Bronchial epithelial cell (primary cell): ENCODE data around the gene ELK4. TPM values are rescaled to one million over a fixed set of nuclear protein-coding genes. Genes with fewer than 3 reads are reported as not detected.

Experiments used
- DNase-seq: peaks from one replicate; pipeline ENCODE4 v3.0.0-alpha.2; 2010; ENCODE audit warnings: low read depth
- FAIRE-seq: peaks from 2 replicates; lab custom pipeline; 2011; peaks lifted over from hg19 to GRCh38; lab: Jason Lieb, UNC
- H3K27me3 ChIP-seq: 2 replicates; pipeline ENCODE4 v1.5.1; 2011; ENCODE audit warnings: low read length; ENCODE audit not compliant: control insufficient read depth, insufficient read depth
- H3K36me3 ChIP-seq: 2 replicates; pipeline ENCODE4 v1.5.1; 2011; ENCODE audit warnings: low read length; ENCODE audit not compliant: control insufficient read depth, insufficient read depth
- H3K4me3 ChIP-seq: 2 replicates; pipeline ENCODE4 v1.5.1; 2011; ENCODE audit warnings: mild to moderate bottlenecking, low read depth, low read length, control low read depth
- total RNA-seq: library from RNA; depleted of rRNA; stranded (reverse); fragments of >200 nt; gene quantifications from 2 replicates; pipeline ENCODE4 v1.2.1, GENCODE V29; 2014
- TF ChIP-seq, protein P1 (sequence below): IDR thresholded peaks from 2 replicates; pipeline ENCODE4 v1.5.1; 2011; ENCODE audit warnings: mild to moderate bottlenecking, moderate library complexity, low read length, control low read depth, inconsistent platforms; ENCODE audit not compliant: insufficient read depth, severe bottlenecking

The ELK4 gene
- total RNA-seq, 1 donor from 2014 or later, result 10.8 TPM

DNA sequence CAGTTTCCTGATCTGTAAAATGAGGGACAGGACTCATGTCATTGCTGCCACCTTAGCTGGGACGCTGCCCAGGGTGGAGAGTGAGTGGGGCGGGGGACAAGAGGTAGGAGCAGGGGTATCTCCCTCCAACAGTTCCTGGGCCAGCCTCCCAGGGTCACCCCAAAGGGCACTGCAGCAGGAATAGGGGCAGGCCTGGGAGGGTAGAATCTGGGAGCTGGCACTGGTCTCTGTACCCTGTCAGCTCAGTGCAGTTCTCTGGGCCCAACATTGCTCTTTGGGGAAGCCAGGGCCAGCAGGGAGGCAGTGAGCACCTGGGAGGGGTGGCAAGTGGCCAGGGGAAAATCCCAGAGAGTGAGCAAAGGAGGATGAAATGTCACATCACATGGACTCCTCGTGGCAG, 55.8 kb downstream of the ELK4 start:
- no peak for DNase-seq
- peaks cover 33% of the 10 kb centered on the region for H3K27me3 ChIP-seq
- H3K36me3 ChIP-seq, result no peaks in the 10 kb centered on the region
- H3K4me3 ChIP-seq, result no peak overlapping the region
- no peak for FAIRE-seq
- TF ChIP-seq, protein P1, sequence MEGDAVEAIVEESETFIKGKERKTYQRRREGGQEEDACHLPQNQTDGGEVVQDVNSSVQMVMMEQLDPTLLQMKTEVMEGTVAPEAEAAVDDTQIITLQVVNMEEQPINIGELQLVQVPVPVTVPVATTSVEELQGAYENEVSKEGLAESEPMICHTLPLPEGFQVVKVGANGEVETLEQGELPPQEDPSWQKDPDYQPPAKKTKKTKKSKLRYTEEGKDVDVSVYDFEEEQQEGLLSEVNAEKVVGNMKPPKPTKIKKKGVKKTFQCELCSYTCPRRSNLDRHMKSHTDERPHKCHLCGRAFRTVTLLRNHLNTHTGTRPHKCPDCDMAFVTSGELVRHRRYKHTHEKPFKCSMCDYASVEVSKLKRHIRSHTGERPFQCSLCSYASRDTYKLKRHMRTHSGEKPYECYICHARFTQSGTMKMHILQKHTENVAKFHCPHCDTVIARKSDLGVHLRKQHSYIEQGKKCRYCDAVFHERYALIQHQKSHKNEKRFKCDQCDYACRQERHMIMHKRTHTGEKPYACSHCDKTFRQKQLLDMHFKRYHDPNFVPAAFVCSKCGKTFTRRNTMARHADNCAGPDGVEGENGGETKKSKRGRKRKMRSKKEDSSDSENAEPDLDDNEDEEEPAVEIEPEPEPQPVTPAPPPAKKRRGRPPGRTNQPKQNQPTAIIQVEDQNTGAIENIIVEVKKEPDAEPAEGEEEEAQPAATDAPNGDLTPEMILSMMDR, result no peak

DNA sequence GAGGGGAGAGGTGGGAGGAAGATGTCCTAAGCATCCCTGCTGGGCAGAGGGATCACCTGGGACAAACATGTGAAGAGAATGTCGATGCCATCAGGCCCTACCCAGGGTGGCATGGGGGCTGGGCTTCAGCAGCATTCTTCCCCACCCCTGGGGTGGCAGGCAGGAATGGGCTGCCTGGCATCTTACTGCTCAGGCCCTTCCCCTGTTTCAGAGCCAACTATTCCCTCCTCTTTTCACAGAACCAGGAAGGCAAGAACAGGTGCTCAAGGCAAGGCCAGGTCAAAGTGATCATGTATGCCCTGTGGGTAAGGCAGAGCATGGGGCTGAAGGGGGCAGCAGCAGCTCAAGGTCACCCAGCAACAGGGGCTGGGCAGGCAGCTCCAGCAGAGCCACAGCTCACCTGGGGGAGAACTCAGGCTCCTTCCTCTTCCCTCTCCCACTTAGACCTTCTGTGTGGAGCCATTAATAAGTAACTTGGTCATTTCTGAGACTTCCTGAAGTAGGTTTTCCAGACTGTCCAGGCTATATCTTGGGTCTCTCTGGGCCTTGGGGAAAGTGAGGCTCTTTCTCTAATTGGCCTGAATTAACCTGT, 56.4 kb downstream of the ELK4 start:
- Histone ChIP-seq H3K4me3 (no peak overlapping the region), H3K36me3 (no peaks in the 10 kb centered on the region), H3K27me3 (peaks cover 35% of the 10 kb centered on the region)
- TF ChIP-seq, protein P1, result no peak
- DNase-seq (no peak), FAIRE-seq (no peak)

DNA sequence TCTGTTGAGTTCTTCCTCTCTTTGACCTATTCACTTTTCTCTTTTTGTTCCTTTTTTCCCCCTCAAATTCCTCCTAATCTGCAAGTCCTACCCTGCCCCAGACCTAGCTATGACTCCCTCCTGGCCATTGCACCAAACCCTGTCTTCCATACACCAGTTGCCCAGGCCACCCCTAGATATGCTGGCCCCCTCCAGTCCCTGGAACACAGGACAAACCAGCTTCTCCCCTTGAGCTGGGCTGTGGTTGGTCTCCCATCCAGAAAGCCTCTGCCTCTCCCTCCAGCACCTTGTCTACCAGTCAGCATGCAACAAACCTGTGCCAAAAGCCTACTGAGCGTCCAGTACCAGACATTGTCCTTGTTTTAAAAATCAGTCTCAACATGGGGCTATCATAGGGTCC, 59.4 kb downstream of the ELK4 start:
- Histone ChIP-seq H3K27me3 (peaks cover 49% of the 10 kb centered on the region), H3K36me3 (no peaks in the 10 kb centered on the region), H3K4me3 (no peak overlapping the region)
- FAIRE-seq, result no peak
- no peak for DNase-seq
- TF ChIP-seq, protein P1, result no peak

DNA sequence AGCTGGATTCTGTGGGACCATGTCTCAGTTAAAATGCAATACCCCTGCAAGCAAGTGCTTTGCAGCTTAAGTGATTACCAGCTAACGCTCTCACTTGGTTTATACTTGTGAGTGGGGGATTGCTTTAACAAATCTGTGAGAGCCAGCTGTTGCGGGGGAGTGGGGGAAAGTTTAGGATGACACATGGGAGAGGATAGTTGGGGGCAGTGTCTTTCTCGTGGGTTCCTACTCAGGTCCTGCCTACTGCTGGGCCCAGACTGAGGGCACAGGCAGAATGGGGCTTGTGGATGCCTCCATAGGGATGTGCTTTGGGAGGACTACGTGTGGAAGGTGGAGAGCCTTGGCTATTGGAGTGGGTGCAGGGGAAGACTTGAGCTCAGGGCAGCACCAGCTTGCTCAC, 60.1 kb downstream of the ELK4 start:
- Histone ChIP-seq H3K36me3 (no peaks in the 10 kb centered on the region), H3K27me3 (peaks cover 54% of the 10 kb centered on the region), H3K4me3 (no peak overlapping the region)
- DNase-seq, result no peak
- no peak for FAIRE-seq
- TF ChIP-seq, protein P1, result no peak

DNA sequence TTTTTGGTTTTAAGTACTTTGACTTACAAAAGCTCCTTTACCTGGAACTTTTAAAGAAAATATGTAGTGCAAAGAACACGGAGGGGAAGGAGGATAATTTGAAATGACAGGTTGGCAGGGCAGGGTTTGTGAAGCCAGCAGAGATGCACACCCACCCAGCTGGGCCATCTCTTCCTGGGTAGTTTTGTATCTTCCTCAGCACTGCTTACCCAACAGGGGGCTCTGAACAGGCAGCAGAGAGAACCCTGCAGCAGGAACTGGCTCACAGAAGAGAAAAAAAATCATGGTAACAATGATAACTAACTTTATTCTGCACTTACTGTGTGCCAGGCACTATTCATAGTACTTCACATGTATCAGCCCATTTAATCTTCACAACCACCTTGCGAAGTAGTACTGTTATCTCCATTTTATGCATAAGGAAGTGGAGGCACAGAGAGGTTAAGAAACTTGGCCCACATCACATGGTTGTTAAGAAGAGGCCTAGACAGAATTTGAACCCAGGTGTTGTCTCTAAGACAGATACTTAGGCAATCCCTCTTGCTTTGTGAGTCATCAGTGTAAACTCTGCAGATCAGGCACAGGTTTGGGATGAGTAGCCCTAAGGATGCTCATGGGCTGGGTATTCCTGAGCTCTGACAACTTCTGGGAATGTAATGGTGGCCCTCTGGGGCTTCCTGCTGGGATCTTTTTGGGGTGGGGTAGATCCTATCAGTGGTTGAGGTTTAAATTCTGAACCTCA, 60.8 kb downstream of the ELK4 start:
- Histone ChIP-seq H3K27me3 (peaks cover 56% of the 10 kb centered on the region), H3K4me3 (no peak overlapping the region), H3K36me3 (no peaks in the 10 kb centered on the region)
- TF ChIP-seq, protein P1, result no peak
- DNase-seq, result peak; percentile 58
- peak; percentile 66 for FAIRE-seq
